SW480 (cell line): ENCODE data around the gene MBD3.
"Not testable (repeated sequence)": the region's sequence is repeated elsewhere in the genome, so short reads cannot be mapped to it uniquely, and the experiment has no call there.

Source experiments
- DNase-seq: peaks from one replicate; pipeline ENCODE4 v3.0.0-alpha.2; 2016; ENCODE audit warnings: low spot score

Gene MBD3

GRCh38 chr19:1569997-1570396 lies 22.7 kb downstream of the MBD3 start:
- DNase-seq: no peak

DNA sequence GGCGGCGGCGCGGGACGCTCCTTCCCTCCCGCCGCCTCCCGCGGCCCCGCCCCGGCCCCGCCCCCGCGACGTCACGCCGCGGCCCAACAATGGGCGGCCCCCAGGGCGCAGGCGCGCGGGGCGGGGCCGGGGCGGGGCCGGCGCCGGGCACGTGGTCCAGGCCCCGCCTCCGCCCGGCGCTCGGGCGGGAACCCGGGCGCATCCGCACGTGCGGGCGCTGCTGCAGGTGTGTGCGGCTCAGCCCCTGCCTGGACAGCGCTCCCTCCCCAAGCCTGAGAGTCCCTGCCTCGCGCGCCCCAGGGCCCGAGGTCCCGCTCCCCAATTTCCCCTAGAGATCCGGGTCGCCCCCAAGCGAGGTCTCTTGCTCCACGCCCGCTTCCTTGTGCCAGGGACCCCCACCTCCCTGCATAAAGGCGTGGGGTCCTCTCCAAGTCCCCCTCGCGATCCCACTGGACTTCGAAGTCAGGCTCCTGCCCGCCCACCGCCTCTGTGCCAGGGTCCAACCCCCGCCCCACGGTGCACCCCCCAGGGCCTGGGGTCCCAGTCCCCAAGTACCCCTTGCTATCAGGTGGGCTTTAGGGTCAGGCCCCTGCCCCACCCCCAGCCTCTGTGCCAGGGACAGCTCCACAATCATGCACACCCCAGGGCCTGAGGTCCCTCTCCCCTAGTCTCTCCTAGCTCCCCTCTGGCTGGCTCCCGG lies 24.2 kb downstream of the MBD3 start, which contains the start of gene MEX3D:
MEX3D (minus strand) TSS at position 6 of the 700 bp plus-strand sequence. CDS start 267 bp downstream, outside the sequence.
- DNase-seq: peak; percentile 38

- DNase-seq: no peak
Observed at GRCh38 chr19:1567848-1568227, 24.8 kb downstream of the MBD3 start.

DNA sequence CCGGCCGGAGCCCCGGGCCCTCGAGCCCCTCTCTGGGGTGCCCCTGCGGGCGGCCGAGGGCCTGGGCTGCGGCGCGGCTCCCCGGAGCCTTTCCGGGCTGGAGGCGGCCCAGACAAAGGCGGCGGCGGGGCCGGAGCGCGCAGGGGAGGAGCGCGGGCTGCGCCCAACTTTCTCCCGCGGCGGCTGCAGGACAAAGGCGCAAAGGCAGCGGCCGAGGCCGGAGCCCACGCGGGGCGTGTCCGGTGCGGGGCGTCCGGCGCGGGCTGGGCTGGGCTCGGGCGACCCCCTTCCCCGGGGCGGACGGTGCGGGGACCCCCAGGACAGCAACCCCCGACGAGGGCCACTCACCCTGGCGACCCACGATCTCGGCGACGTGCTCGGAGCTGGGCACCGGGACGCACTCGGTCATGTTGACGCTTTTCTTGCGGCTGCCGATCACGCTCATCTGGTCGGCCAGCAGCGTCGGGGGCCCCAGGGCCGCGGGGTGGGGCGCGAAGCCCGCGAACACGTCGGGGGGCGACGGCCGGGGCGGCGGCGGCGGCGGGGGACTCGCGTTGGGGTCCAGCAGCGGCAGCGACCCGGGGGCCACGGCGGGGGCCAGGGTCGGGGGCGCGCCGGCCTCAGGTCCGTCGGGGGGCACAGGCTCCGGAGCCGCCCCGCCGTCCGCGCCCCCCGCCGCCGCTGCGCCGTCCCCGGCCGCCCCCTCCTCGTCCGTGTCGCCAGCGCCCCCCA lies 25.4 kb downstream of the MBD3 start:
- DNase-seq: no peak

DNA sequence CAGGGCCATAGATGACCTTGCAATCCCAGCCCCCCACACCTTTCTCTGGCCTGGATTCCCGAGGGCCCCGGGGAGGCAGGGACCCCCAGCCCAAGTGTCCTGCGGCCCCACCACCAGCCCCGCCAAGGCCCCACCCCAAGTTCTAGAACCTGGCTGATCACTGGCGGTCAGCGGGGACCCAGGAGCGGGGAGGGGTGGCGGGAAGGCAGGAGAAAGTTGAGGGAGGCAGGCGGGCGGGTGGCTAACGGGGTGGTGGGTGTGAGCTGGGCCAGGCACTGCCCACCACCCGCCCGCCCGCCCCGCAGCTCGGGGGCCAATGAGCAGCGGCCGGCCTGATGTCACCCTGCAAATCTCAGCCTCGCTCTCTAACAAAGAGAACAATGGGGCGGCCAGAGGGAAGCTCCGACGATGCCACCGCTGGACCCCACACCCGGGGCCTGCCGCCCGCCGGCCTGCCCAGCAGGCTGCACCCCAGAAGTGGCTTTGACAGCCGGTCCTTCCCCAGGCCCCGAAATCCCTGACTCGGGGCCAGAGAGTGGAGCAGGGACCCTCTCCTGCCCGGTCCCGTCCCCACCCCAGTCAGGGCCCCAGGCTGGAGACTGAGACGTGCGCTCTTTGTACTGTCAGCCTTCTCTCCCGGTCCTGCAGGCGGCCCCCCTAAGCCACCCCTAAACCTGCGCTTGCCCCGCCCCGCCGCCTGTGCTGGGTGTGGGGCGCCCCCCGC lies 26.1 kb downstream of the MBD3 start:
- no peak for DNase-seq

GRCh38 chr19:1563251-1563650 lies 29.4 kb downstream of the MBD3 start:
- DNase-seq: no peak

DNA sequence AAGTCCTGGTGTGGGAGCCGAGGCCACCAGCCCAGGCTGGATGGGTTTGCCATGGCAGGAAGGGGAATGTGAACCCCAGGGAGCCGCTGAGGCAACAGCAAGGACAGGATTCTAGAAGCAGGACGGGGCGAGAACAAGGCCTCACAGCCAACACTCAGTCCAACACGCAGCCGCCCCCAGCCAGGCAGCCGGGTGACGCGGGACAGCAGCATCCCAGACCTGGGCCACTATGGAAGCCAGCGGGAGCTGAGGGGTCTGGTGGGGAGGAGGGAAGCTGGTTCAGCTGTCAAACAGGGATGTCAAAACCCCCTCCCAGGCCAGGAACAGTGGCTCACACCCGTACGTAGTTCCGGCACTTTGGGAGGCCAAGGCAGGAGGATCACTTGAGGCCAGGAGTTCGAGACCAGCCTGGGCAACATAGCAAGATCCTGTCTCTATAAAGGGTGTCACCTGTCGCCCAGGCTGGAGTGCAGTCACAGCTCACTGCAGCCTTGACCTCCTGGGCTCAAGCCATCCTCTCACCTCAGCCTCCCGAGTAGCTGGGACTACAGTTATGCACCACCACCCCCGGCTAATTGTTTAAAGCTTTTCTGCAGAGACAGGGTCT lies 31.3 kb downstream of the MBD3 start:
- no peak for DNase-seq

GRCh38 chr19:1560286-1560882 lies 32.3 kb downstream of the MBD3 start:
- no peak for DNase-seq

GRCh38 chr19:1558552-1558951 lies 34.1 kb downstream of the MBD3 start:
- no peak for DNase-seq

DNA sequence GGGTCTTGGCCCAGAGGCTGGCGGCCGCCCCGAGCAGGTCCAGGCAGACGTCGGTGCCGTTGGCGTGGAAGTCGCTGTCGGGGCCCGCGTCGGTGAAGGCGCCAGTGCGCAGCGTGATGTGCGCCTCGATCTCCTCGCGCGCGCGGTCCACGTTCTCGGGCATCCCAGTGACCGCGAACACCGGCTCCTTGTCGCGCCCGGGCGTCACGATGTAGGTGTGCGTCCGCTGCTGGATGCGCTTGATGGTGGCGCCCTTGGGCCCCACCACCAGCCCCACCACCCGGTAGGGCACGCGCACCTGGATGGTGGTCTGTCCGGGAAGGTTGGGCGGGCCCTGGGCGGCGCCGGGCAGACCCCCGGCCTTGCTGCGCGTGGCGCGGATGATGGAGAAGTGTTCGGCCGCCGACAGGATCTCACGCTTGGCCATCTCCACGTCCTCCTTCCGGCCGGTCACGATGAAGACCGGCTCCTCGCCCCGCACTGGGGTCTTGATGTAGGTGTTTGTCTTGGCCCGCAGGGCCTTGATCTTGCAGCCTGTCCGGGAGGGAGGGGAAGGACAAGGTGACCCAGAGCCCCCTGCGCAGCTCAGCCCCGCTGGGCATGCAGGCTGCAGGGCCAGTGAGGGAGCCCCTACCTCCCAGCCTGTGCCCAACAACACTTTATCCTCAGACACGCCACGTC lies 36.1 kb downstream of the MBD3 start:
- no peak for DNase-seq

DNA sequence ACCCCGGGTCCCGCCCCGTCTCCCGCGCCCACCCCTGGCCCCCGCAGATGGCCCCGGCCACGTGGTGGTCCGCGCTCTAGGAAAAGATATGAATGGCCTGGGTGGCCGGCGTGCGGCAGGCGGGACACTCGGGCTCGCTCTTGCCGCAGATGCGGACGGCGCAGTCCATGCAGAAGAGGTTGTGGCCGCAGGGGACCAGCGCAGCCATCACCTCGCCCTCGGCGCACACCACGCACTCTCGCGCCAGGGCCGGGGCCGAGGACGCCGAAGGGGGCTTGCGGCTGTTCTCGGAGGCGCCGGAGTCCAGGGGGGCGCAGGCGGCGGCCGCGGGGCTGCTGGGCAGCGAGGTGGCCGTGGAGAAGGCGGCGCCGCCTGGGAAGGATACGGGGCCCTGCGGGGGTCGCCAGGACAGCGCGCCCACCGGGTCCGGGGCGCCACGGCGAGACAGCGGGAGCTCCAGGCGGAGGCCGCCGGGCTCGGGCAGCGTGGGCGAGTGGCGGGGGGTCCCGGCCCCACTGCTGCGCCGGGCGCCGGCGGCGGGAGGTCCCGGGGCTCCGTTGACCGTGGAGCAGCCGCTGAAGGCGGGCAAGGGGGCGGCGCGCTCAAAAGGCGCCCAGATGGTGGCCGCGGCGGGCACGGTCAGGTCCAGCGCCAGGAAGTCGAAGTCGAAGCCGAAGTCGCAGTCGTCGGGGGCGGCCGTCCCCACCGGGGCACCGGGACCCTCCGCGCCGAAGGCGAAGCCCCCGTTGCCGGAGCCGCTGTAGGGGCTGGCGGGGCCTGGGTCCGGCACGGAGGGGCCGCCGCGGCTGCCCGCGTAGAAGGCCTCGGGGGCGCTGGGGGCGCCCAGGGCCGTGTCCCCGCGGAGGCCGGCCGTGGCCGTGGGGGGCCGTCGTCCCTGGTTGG lies 36.9 kb downstream of the MBD3 start:
- DNase-seq: no peak

DNA sequence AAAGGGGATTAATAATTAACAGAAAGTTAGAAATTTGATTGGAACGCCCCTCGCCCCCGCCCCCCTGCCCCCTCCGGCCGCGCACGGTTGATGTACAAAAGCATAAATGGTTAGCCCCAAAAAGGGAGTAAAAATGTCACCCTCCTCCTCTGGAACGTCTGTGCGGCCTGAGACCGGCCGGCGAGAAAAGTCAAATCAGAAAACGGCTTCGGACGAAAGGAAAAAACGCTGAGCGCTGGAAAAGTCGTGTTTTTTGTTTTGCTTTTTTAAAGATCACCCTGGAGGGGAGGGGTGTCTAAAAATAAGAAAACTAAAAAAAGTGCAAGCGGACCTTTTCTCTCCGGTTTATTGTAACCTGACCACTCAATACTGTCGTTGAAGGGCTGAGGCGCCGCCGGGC lies 37.7 kb downstream of the MBD3 start:
- DNase-seq: no peak

- no peak for DNase-seq
Observed at GRCh38 chr19:1553415-1553814, 39.2 kb downstream of the MBD3 start.

DNA sequence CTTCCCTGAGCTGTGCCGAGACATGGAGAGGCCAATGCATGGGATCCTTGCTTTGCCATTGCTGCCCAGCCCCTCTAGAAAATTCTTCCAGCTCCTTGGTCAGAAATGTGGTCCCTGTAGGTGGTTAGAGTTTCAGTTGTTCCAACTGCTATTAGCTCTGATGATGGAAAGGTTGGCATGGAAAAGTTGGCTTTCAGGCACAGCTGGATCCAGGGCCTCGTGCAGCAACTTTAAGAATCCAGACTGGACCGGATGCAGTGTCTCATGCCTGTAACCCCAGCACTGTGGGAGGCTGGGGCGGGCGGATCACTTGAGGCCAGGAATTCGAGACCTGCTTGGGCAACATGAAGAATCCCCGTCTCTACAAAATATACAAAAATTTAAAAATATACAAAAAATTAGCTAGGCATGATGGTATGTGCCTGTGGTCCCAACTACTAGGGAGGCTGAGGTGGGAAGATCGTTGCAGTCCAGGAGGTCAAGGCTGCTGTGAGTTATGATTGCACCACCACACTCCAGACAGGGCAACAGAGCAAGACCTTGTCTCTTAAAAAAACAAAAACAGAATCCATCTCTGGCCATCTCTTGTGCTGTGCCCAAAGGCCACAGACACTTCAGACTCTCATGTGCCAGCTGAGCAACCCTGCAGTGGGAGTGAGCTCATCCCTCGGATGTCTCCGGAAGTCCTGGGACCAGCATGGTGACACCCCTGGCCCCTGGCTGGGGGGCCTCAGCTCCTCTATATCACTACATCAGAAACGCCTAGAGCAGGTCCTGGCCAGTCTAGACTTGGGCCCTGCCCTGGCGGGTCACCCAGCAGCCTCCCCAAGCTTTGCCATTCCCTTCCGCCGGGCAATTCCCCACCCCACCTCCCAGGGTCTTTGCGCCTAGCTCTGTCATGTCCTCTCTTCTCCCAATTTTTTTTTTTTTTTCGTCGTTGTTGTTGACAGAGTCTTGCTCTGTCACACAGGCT lies 41.3 kb downstream of the MBD3 start:
- no peak for DNase-seq

DNA sequence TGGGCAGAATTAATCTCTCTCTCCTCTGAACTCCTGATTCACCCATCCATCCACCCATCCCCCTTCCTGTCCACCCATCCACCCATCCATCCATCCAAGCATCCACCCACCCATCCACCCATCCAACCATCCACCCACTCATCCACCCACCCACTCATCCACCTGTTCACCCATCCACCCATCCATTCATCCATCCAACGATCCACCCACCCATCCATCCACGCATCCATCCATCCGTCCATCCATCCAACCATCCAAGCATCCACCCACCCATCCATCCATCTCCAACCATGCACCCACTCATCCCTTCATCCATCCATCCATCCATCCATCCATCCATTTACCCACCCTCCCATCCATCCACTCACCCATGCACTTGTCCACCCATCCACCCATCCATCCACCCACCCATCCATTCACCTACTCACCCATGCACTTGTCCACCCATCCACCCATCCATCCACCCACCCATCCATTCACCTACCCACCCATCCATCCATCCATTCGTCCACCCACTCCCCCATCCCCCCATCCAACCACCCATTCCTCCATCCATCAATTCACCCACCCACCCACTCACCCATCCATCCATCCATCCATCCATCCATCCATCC lies 43.2 kb downstream of the MBD3 start:
- no peak for DNase-seq

DNA sequence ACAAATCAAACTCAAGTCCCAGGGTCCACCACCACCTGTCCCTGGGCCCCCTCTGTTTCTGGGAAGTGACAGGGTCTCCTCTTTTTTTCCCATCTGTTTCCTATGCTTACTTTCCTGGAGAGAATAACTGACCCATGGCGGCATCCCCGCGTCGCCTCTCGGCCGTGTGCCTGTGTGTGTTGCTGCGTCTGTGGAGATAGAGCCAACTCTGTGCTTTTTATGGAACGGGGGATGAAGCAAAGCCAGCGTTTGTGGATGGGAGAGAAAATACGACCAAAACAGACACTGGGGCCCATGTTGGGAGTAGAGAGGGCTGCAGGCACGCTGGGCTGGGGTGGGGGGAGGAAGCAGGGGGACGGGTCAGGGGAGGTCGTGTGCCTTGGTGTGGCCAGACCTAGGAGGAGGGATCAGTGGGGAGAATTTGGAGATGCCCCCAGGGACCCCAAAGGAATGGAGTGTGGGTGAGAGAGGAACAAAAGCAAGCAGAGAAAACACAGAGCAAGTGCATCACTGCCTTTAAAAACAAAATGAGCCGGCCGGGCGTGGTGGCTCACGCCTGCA lies 52.2 kb downstream of the MBD3 start:
- no peak for DNase-seq

- not testable (repeated sequence) for DNase-seq
Observed at GRCh38 chr19:1539749-1540148, 52.9 kb downstream of the MBD3 start.

DNA sequence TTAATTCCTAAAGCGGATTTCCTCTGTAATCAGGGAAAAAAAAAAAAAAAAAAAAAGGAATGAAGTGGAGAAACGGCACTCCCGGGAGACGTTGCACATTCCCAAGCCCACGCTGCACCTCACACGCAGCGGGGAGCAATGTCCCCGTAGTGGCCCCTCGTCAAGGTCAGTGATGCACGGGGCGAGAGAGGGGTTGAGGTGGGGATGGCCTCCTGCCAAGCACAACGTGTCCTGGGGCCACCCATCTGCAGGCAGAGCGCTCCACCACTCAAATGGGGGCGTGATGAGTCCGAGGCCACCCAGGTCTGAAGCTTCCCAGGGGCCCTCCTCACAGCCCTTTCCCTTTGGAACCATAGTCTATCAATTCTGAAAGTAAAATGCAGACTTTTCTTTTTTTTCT lies 53.7 kb downstream of the MBD3 start:
- DNase-seq: no peak

DNA sequence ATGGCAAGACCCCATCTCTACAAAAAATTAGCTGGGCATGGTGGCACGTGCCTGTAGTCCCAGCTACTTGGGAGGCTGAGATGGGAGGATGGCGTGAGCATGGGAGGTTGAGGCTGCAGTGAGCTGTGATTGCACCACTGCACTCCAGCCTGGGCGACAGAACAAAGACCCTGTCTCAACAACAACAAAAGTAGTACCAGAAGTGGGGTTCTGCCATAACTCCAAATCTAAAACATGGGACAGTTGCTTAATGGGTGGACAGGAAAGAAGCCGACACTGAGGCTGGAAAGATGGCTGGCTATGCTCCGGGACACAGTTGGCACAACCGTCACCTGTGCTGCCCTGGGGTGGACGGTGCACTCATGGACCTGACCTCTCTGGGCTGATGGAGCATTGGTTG lies 57.0 kb downstream of the MBD3 start:
- DNase-seq: not testable (repeated sequence)
